A549 (cell line): ENCODE data around the gene RALA.

ENCODE experiments used
- CBX8 ChIP-seq: fragments of 200-600 bp; sonication (generic); IDR thresholded peaks from 2 replicates; pipeline ENCODE4 v1.6.1; 2016
- CEBPB ChIP-seq, 2 experiments: fragments of >200 bp in 1 of 2; sonication (Bioruptor Twin) in 1 of 2; formaldehyde crosslinking in 1 of 2; IDR thresholded peaks; 2 replicates each; pipeline ENCODE4 v1.6.1; 2012 to 2016
- CTCF ChIP-seq: fragments of >200 bp; sonication (Bioruptor Twin); formaldehyde crosslinking; IDR thresholded peaks from 3 replicates; pipeline ENCODE4 v1.5.1; 2016
- EP300 ChIP-seq, 2 experiments: fragments of >200 bp; sonication (Bioruptor Twin); formaldehyde crosslinking; IDR thresholded peaks; 2 replicates in 1 of 2; 3 replicates in 1 of 2; pipeline ENCODE4 v1.6.1; 2016 to 2017
- GATA3 ChIP-seq: IDR thresholded peaks from 2 replicates; pipeline ENCODE4 v1.6.1; 2012; ENCODE audit warnings: borderline replicate concordance
- MAFK ChIP-seq: fragments of 450-650 bp; IDR thresholded peaks from 2 replicates; pipeline ENCODE4 v1.6.1; 2014; ENCODE audit not compliant: partially characterized antibody
- POLR2A ChIP-seq: IDR thresholded peaks from 2 replicates; pipeline ENCODE4 v1.6.1; 2012; ENCODE audit warnings: mild to moderate bottlenecking, low read length
- TFCP2L1 ChIP-seq: fragments of 250-450 bp; sonication (Bioruptor Pico); IDR thresholded peaks from 2 replicates; pipeline ENCODE4 v1.5.0; 2021; ENCODE audit warnings: mild to moderate bottlenecking
- ZSCAN20 ChIP-seq: fragments of 250-450 bp; sonication (Bioruptor Pico); IDR thresholded peaks from 2 replicates; pipeline ENCODE4 v1.8.0; 2022; ENCODE audit warnings: mild to moderate bottlenecking, moderate library complexity
- TF ChIP-seq, protein P1 (sequence below): IDR thresholded peaks from 2 replicates; pipeline ENCODE4 v1.6.1; 2012
- TF ChIP-seq, protein P2 (sequence below): fragments of 450-650 bp; IDR thresholded peaks from 2 replicates; pipeline ENCODE4 v1.6.1; 2014; ENCODE audit warnings: antibody characterized with exemption
- TF ChIP-seq, protein P3 (sequence below): IDR thresholded peaks from 2 replicates; pipeline ENCODE4 v1.6.1; 2012; ENCODE audit warnings: low read depth, borderline replicate concordance

- no peak for TF ChIP-seq GATA3
- TF ChIP-seq MAFK = no peak
- no peak for TF ChIP-seq CTCF
- TF ChIP-seq CEBPB (IDR thresholded peaks at IDR 0.05) = no peak
- TF ChIP-seq, protein P1, sequence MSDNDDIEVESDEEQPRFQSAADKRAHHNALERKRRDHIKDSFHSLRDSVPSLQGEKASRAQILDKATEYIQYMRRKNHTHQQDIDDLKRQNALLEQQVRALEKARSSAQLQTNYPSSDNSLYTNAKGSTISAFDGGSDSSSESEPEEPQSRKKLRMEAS = no peak
- no peak for TF ChIP-seq POLR2A
- no peak for TF ChIP-seq CBX8
- TF ChIP-seq, protein P2, sequence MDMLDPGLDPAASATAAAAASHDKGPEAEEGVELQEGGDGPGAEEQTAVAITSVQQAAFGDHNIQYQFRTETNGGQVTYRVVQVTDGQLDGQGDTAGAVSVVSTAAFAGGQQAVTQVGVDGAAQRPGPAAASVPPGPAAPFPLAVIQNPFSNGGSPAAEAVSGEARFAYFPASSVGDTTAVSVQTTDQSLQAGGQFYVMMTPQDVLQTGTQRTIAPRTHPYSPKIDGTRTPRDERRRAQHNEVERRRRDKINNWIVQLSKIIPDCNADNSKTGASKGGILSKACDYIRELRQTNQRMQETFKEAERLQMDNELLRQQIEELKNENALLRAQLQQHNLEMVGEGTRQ = no peak
- TF ChIP-seq EP300 (IDR thresholded peaks at IDR 0.05) = no peak
- TF ChIP-seq, protein P3, sequence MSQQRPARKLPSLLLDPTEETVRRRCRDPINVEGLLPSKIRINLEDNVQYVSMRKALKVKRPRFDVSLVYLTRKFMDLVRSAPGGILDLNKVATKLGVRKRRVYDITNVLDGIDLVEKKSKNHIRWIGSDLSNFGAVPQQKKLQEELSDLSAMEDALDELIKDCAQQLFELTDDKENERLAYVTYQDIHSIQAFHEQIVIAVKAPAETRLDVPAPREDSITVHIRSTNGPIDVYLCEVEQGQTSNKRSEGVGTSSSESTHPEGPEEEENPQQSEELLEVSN = no peak
- no peak for TF ChIP-seq TFCP2L1 (CRISPR knock-in tag)
- TF ChIP-seq ZSCAN20 (CRISPR knock-in tag) = no peak
Observed at GRCh38 chr7:39709768-39710311, 86.5 kb downstream of the RALA start.
